ENCODE measurements around the gene HOXA4.

HOXA4 gene

DNA sequence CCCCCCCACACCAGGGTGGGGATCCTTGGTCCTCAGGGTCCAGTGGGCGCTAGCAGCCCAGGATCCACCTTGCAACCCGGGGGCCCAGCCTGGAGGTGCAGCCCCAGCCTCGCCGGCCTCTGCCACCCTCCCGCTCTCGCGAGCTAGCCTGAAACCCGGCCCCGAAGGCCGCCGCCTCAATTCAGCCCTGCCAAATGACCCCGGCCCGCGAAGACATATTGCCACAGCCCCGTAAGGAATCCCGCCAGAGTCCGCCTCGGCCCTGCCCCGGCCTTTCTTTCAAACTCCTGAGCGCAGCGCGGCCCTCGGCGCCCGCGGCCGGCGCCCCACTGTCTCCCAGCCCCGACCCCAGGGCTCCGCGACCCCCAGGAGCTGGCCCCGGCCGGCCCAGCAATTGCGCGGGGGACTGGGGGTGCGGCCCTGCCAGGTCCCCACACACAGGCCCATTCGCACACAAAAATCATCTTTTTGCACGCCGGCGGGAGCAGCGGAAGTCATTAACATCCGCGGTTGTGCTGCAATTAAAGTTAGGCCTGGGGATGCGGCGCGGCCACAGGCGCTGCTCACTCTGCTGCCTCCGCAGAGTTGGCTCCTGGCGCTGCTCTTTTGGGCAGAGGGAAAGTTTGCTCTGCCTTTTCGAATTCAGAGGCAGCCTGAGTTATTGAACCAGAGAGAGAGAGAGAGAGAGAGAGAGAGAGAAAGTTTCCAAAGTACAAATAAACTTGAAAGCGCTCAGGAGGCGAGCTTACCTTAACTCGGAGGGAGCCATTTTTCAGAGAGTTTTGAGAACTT, 9.0 kb upstream of the HOXA4 start:
- H3K4me3 ChIP-seq (ENCODE audit: low read length), result no peak overlapping the region
- no peak for DNase-seq (ENCODE audit: low read depth, low spot score)

GRCh38 chr7:27138985-27139333, 8.4 kb upstream of the HOXA4 start:
- H3K4me3 ChIP-seq (ENCODE audit: low read length), result no peak overlapping the region
- no peak for DNase-seq (ENCODE audit: low read depth, low spot score)

DNA sequence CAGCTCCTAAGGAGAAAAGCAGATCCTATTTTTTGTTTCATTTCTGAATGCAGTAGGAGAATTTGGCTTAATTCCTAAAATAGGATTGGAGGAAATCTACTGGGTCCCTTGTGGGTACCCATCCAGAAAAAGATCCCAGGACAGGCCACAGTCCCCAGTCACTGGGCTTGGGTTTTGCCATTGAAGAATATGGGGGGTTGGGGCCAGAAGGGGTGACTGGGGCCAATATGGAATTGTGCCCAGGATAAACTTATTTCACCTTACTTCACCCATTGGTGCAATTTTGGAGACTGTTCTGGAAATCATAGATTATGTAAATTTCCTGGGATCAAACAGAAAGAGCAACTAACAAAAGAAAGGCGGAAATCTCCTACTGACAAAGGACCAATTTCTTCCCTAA, 7.9 kb upstream of the HOXA4 start:
- no peak for DNase-seq (ENCODE audit: low read depth, low spot score)
- no peak overlapping the region for H3K4me3 ChIP-seq (ENCODE audit: low read length)

- no peak overlapping the region for H3K4me3 ChIP-seq (ENCODE audit: low read length)
- DNase-seq (ENCODE audit: low read depth, low spot score), result no peak
Measured at GRCh38 chr7:27137640-27138315, 7.2 kb upstream of the HOXA4 start.

DNA sequence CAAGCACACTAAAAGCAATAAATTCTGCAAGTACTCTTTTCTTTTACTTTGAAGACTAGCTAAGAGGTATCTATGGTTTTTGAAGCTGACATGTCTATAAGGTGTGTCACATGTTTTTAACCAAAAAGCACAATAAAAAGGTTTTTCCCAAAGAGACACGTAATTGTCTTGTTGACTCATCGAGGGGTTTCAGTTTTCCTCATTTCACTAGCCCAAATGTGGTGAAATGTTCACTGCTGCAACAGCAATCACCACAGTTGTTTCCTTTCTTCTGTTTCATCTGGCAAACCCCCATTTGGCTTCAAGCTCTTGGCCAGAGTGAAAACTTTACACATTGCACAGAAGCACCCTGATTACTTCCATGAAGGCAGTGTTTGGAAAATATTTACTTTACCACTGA, 3.8 kb upstream of the HOXA4 start:
- no peak for DNase-seq (ENCODE audit: low read depth, low spot score)
- H3K4me3 ChIP-seq (ENCODE audit: low read length), result no peak overlapping the region

- no peak overlapping the region for H3K4me3 ChIP-seq (ENCODE audit: low read length)
- DNase-seq (ENCODE audit: low read depth, low spot score), result no peak
Measured at GRCh38 chr7:27133409-27134231, 3.1 kb upstream of the HOXA4 start.

DNA sequence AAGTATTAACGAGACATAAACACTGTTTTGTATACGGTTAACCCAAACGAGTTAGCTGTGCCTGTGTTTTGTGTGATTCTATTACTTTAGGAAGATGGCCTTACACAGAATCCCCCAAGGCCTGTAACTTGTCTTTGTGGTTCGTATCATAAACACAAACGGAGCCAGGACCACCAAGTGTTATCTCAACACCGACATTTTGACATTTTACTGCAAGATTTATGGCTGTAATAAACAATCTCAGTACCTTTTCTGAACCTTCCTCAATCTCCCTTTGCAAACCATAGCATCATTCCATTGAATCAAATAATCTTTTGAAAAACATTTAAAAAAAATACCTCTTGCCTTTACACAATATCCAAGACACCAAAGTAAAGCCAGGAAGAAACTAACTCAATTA, 2.4 kb upstream of the HOXA4 start:
- no peak for DNase-seq (ENCODE audit: low read depth, low spot score)
- no peak overlapping the region for H3K4me3 ChIP-seq (ENCODE audit: low read length)

DNA sequence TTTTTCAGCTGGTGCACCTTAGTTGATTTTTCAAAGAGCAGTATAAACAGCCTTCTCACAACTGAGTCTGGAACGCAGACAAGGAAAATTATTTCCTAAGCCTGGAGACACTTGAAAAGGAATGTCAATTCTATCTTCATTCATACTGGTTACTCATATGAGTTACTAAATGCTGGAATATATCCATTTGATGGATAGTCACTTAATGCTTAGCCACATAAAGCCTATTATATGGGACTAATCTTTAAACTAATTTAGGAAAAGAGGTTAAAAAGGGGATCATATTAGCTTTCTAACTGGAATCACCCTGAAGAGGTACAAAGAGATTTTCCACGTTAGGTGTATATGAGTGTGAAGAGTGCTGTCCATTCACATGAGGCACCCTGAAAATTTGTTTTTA, 1.7 kb upstream of the HOXA4 start:
- H3K4me3 ChIP-seq (ENCODE audit: low read length), result no peak overlapping the region
- no peak for DNase-seq (ENCODE audit: low read depth, low spot score)

DNA sequence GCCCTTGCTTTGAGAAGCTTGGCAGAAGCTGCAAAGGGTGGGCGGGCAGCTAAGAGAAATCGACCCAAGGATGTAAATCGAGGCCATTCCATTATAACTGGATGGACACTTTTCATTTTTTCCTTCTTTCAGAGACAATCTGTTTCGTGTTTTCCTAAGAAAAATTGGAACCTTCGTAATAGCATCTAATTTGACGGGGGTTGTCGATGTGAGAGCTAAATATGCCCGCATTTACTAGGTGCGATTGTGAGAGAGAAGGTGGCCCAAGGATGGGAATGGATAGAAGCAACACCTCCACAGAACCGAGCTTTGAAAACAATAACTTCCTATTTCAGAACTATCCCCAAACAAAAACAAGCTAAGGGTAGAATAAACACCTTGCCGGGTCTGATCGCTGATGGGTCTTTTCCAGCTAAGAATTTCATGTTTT, 848 bp upstream of the HOXA4 start:
- no peak overlapping the region for H3K4me3 ChIP-seq (ENCODE audit: low read length)
- no peak for DNase-seq (ENCODE audit: low read depth, low spot score)

DNA sequence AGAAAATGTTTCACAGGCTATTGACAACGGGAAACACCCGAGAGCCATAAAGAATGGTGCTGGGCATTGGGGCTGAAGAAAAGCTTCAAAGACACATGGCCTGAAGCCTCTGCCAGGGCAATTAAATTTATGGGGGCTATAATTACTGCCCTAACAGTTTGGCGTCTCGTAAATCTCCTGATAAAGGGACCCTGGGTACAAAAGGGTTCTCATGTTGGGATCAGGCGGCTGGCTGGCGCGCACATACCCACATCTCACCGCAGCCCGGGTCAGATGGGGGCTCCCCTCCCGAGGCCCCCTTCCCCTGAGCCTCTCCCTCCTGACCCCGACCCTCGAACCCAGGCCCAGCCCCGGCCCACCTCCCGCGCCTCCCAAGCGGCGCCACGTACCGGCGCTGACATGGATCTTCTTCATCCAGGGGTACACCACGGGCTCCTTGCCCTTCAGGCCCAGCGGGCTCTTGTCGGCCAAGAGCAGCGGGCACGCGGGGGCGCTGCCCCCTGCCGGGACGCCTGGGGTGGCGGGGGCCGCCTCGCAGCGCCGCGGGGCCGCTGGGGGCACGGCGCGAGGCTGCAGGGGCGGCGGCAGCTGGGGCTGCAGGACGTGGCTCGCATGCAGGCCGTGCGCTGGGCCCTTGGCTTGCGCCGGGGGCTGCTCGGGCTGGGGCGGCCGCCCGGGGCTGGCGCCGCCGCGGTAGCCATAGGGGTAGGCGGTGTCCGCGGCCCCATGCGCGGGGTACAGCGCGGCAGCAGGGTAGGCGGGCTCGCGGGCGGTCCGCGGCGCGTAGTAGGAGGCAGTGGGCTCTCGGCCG, 623 bp downstream of the HOXA4 start:
- no peak for DNase-seq (ENCODE audit: low read depth, low spot score)
- H3K4me3 ChIP-seq (ENCODE audit: low read length), result no peak overlapping the region

DNA sequence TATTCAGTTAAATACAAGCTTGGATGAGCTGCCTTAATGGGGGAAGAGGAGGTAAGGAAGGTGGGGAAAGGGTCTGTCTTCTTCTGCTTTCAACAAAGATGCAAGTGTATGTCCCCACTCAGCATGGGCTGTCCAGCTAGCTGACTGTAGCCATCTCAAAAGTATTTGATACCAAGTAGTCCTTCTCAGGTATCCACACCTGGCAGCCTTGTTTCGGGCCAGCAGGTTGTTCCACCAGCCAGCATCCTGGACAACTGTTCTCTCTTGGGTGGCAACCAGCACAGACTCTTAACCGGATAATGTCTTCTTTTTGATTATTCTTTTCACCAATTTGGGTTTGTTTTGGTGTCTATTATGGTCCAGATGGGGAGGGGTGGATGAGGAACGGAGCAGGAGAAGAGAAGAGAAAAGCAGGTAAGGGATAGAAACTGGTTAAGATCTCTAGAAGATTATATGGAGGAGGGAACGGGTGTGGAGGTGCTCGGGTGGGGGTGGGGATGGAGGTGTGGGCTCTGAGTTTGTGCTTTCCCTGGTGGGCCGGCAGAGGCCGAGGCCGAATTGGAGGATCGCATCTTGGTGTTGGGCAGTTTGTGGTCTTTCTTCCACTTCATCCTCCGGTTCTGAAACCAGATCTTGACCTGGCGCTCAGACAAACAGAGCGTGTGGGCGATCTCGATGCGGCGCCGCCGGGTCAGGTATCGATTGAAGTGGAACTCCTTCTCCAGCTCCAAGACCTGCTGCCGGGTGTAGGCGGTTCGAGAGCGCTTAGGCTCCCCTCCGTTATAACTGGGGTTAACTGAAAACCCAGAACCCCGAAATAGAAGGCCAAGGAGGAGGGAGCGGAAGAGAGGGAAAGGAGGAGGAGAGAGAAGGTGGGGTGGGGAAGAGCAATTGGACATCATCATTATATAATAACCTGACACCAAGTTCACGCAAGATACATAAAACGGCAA, 1.5 kb downstream of the HOXA4 start:
- no peak for DNase-seq (ENCODE audit: low read depth, low spot score)
- H3K4me3 ChIP-seq (ENCODE audit: low read length), result no peak overlapping the region

GRCh38 chr7:27128034-27128433, 2.5 kb downstream of the HOXA4 start:
- no peak for DNase-seq (ENCODE audit: low read depth, low spot score)
- no peak overlapping the region for H3K4me3 ChIP-seq (ENCODE audit: low read length)

DNA sequence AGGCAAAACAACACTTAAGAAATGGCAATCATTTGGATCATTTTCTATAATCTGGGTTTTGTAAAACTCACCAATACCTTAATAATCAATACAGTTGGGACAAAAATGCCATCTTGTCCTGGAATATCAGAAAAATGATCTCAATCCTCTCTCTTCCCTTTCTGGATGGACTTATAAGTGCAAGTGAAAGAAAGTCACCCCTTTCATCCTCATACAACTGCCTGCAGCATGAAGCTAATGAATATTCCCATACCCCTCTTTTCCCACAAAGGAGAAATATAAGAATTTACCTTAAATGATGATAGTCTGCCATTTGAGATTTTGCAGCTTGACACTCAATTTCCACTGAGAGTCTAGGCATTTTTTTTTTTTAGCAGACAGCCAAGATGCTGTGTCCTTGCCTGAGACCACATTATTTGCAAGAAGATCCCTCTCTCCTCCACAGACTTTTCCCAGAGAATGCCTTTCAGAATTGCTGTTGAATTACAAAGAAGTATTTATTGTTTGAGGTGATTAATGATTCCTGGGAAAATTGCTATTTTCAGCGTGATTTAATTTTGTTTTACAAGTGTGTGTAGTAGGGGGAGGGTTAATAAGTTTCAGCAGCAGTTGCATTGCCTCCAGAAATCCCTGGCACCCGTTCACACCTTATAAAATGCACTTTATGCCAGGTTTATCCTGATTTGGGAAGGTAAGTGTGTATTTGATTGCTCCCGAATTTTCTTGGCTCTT, 3.8 kb downstream of the HOXA4 start:
- DNase-seq (ENCODE audit: low read depth, low spot score), result no peak
- H3K4me3 ChIP-seq (ENCODE audit: low read length), result no peak overlapping the region

- no peak for DNase-seq (ENCODE audit: low read depth, low spot score)
- no peak overlapping the region for H3K4me3 ChIP-seq (ENCODE audit: low read length)
Measured at GRCh38 chr7:27125986-27126394, 4.6 kb downstream of the HOXA4 start.

GRCh38 chr7:27124902-27125689, 5.5 kb downstream of the HOXA4 start:
- no peak for DNase-seq (ENCODE audit: low read depth, low spot score)
- no peak overlapping the region for H3K4me3 ChIP-seq (ENCODE audit: low read length)

DNA sequence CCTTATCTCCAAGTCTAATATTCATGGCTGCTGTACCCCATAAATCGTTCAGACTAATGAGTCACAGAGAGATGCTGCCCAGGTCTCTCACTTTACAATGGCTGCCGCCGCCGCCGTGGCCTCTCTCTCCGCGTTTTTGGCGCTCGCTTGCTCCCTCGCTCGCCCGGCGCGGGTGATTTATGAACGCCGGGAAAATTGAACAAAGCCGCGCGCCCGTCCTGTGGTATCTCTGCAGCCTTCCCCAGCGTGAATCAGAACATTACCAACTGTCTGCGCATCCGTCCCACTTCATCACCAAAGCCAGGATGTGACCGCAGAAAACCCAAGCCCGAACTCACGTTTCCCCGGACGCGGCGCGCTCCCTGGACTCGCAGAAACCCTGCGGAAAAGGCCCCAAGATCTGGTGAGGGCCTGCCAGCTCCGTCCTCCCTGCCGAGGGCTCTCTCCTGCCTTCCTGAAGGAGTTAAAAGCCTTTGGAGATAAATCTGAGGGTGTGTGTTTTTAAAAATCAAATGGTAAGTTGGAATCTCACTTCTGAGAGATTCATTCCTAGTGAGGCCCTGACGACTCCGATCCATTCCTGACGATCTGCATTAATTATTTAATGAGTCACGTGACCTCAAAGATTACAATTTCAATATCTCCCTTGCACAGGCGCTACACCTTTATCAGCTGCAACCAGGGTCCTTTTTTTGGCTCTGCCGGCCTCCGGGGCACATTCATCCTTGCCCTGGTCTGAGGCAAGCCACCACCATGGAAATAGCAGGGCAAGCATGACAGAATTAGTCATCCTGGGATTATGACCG, 6.3 kb downstream of the HOXA4 start:
- no peak overlapping the region for H3K4me3 ChIP-seq (ENCODE audit: low read length)
- no peak for DNase-seq (ENCODE audit: low read depth, low spot score)

Data from Jurkat, Clone E6-1 (cell line).